Kidney epithelial cell (primary cell): ENCODE results near the gene NCOA6. TPM values are rescaled to one million over a fixed set of nuclear protein-coding genes. Genes with fewer than 3 reads are reported as not detected.

ENCODE experiments used
- DNase-seq: peaks from one replicate; pipeline ENCODE4 v3.0.0-alpha.2; 2010; ENCODE audit warnings: low read depth
- H3K27me3 ChIP-seq: 2 replicates; pipeline ENCODE4 v1.6.0; 2011; ENCODE audit warnings: low read length; ENCODE audit not compliant: control insufficient read depth, insufficient read depth
- H3K36me3 ChIP-seq: 2 replicates; pipeline ENCODE4 v1.5.1; 2011; ENCODE audit warnings: low read length; ENCODE audit not compliant: control insufficient read depth, insufficient read depth
- H3K4me3 ChIP-seq: 2 replicates; pipeline ENCODE4 v1.5.1; 2011; ENCODE audit warnings: low read depth, mild to moderate bottlenecking, control low read depth, low read length
- CTCF ChIP-seq: IDR thresholded peaks from 2 replicates; pipeline ENCODE4 v1.5.1; 2011; ENCODE audit warnings: mild to moderate bottlenecking, moderate library complexity, low read length, control low read depth, inconsistent platforms; ENCODE audit not compliant: insufficient read depth, poor library complexity, severe bottlenecking
- total RNA-seq: library from RNA; depleted of rRNA; stranded (reverse); fragments of >200 nt; gene quantifications from 2 replicates; pipeline ENCODE4 v1.2.3, GENCODE V29; 2015

NCOA6 gene
- total RNA-seq, 1 donor from 2014 or later: 18.0 TPM

- H3K36me3 ChIP-seq: no peaks in the 10 kb centered on the region
- no peak for TF ChIP-seq CTCF
- H3K4me3 ChIP-seq: no peak overlapping the region
- no peak for DNase-seq
- no peaks in the 10 kb centered on the region for H3K27me3 ChIP-seq
Measured at GRCh38 chr20:34843421-34843820, 18.0 kb upstream of the NCOA6 start.

- no peak overlapping the region for H3K4me3 ChIP-seq
- no peak for DNase-seq
- H3K27me3 ChIP-seq: no peaks in the 10 kb centered on the region
- TF ChIP-seq CTCF: no peak
- no peaks in the 10 kb centered on the region for H3K36me3 ChIP-seq
Measured at GRCh38 chr20:34842143-34842542, 16.7 kb upstream of the NCOA6 start.

- Histone ChIP-seq H3K27me3 (peaks cover 4% of the 10 kb centered on the region), H3K4me3 (no peak overlapping the region), H3K36me3 (no peaks in the 10 kb centered on the region)
- DNase-seq: no peak
- no peak for TF ChIP-seq CTCF
Measured at GRCh38 chr20:34834459-34834893, 9.0 kb upstream of the NCOA6 start.

GRCh38 chr20:34831936-34832335 is 6.5 kb upstream of the NCOA6 start:
- no peak for TF ChIP-seq CTCF
- no peaks in the 10 kb centered on the region for H3K36me3 ChIP-seq
- peaks cover 4% of the 10 kb centered on the region for H3K27me3 ChIP-seq
- no peak overlapping the region for H3K4me3 ChIP-seq
- DNase-seq: no peak

- H3K27me3 ChIP-seq: peaks cover 4% of the 10 kb centered on the region
- H3K36me3 ChIP-seq: no peaks in the 10 kb centered on the region
- TF ChIP-seq CTCF: no peak
- no peak for DNase-seq
- H3K4me3 ChIP-seq: no peak overlapping the region
Measured at GRCh38 chr20:34829191-34829590, 3.7 kb upstream of the NCOA6 start.

- Histone ChIP-seq H3K27me3 (no peaks in the 10 kb centered on the region), H3K4me3 (peak overlapping the region; percentile 84), H3K36me3 (no peaks in the 10 kb centered on the region)
- TF ChIP-seq CTCF: no peak
- no peak for DNase-seq
Measured at GRCh38 chr20:34824806-34825529, 483 bp downstream of the NCOA6 start.
